ENCODE measurements around the gene CA10.

- no peak for TF ChIP-seq CTCF (conservative IDR thresholded peaks at IDR 0.05; ENCODE audit: low read depth, low read length)
- no peak for TF ChIP-seq POLR2A (IDR thresholded peaks at IDR 0.05; ENCODE audit: low read depth, low read length)
- TF ChIP-seq ELK1 (IDR thresholded peaks at IDR 0.05; ENCODE audit: borderline replicate concordance, low read depth, low read length): no peak
- TF ChIP-seq RAD21 (IDR thresholded peaks at IDR 0.05; ENCODE audit: low read length): no peak
Observed at GRCh38 chr17:51617986-51618385, 540.5 kb downstream of the CA10 start.
